ENCODE data around the gene DYSF.
A peak's percentile ranks its signal among the peaks of the same experiment; 100 is the strongest.

Gene DYSF

GRCh38 chr2:71457123-71457915 lies 4.0 kb downstream of the DYSF start:
- no peak for DNase-seq

DNA sequence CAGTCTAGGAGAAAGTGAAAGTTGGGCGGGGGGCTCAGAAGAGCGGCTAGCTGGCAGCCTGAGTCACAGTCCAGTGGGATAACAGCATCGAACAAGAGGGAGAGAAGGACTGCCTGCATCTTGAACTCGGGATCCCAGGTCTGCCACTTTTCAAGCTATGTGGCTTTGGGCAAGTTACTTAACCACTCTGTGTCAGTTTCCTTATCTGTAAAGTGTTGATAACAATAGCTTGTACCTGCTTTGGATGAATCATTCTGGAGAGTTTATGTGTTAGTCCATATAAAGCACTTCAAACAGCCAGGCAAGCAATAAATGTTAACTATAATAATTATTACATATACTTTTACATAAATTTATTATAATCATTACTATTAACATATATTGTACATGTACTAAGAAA lies 4.6 kb downstream of the DYSF start:
- DNase-seq: no peak

DNA sequence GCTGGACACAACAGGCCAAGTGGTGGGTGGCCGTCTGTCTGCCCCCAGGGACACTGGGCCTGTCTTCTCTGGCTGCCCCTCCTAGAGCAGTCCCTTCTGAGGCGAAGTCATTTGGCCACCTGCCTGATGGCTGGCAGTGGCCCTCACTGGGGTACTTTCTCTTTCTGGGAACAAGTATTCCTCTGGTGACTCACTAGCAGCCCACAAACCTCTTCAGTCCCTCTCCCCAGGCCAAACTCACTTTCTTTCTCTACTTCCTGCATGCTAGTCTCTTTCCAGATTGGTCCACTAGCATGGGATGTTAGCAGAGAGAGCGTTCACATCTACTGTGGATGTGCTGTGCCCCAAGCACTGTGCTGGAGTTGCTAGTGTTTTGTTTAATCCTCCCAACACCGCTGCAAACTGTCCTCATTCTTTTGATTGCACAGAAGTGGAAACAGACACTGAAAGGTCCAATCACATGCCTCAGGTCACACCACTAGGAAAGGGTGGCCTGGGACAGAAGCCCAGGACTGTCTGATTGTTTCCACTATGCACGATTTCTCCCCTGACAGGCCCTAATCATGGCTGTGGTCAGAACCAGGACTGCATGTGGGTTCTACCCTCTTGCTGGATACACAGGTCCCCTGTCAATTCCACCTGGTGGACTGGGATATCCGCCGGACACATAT lies 5.2 kb downstream of the DYSF start:
- DNase-seq: peak; percentile 28

DNA sequence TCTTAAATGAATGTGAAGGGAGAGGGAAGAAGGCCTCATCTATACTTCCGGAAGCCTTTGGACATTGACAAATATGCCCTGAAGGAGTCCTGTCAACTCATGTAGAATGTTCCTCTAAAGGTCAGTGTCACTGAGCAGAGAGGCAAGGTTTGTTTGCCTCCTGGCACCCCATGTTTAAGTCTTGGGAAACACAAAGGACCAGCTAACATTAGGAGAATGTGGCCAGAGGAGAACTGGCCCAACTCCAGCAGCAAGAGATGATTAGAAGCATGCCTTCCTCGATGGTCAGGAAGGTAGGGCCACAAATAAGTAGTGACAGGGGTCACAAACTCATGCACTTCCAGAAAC lies 5.7 kb downstream of the DYSF start:
- DNase-seq: no peak

- no peak for DNase-seq
Observed at GRCh38 chr2:71460056-71460455, 6.7 kb downstream of the DYSF start.

- DNase-seq: peak; percentile 57
Observed at GRCh38 chr2:71460595-71461303, 7.4 kb downstream of the DYSF start.

DNA sequence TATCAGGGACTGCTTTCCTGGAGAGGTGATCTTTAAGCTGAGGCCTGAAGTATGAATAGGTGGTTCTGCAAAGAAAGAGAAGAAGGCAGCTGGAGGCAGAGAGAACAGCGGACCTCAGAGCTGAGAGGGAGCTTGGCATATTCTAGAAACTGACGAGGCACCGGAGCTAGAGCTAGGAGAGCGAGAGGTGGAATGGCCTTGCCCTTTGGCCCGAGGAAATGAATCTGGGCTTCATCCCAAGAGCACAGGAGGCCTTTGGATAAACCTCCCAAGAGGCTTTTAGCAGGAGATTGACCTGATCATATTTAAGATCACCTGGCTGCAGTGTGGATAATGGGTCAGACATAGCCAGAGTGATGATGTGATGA lies 7.9 kb downstream of the DYSF start:
- DNase-seq: no peak

DNA sequence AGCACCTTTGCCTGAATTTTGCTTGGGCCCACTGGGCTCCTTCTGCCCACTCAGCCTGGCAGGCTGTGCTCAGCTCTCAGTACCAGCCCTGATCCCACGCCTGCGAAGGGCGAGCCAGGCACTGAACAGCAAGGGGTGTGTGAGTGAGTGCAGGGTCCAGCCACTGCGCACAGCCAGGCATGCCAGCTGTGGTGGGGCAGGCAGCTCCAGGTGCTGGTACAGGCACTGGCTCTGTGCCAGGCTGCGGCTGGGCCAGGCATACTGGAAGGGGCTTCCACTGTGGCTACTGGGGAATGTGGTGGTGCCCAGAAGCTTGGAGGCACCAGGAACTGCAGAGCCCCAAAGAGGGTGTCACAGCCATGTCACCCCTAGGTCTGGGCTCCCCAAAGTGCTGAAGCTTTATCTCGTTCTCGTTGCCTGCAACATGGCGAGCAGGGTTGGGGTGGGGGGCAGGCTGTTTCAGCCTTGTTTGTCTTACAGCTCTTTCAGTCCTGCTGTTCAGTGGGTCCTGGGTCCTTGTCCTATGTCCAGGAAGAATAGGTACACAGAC lies 8.8 kb downstream of the DYSF start:
- DNase-seq: no peak

DNA sequence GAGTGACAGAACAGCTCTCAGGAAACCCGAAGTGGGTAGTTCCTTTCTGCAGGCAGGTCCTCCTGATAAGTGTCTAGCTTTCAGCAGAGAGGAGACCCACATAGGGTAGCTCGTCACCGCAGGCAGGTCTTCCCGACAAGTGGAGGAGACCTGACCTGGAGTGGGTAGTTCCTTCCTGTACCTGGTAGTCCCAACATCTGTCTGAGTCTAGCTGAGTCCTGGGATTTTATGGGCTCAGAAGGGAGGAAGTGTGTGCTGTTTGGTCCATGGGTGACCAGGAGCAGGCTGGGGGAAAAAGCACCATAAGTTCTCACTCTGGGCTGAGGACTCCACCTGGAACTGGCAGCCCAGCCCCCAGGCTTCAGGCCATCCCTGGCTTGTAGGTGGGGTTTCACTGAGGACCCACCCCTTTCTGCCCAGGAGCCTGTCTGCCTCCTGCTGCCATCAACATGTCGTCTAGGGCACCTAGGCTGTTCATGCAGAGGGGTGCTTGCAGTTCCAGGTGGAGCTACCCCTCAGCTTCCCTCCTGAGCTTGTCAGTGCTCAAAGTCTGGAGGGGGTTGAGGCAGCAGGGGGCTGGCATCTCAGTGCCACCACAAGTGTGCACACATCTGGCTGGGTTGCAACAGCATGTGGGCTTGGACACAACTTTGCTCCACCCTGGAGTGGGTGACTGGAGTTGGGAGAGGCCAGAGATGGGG lies 9.4 kb downstream of the DYSF start:
- no peak for DNase-seq

DNA sequence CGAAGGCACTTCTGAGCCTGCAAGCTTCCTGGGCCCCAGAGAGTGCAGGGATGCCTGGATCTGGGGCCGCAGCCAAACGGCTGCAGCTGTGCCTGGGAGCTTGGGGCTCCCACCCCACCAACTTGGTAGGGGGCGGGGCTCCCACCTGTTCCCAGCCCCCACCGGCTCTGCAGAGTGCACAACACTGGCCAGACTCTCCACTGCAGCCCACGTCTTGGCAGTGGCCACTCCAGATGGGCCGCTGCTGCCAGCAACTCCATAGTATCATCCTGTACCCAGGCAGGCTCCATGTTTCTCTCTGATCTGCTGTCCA lies 9.9 kb downstream of the DYSF start:
- DNase-seq: no peak

DNA sequence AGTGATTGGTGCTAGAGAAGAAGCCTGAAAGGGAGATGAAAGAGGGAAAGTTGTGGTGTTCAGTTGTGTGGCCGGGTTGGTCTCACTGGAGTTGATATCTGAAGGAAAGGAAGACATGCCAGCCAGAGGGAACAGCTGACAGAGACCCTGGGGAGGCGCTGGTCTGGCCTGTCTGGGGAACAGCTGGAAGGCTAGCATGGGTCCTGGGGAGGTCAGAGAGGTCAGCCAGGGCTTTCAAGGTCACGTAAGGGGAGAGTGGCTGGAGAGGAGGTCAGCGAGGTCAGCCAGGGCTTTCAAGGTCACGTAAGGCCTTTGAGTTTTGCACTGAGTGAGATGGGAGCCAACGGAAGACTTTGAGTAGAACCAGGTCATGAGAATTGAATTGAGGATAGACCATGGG lies 11.0 kb downstream of the DYSF start:
- no peak for DNase-seq

- DNase-seq: no peak
Observed at GRCh38 chr2:71465356-71465755, 12.0 kb downstream of the DYSF start.

GRCh38 chr2:71465961-71466300 lies 12.6 kb downstream of the DYSF start:
- no peak for DNase-seq

- peak; percentile 20 for DNase-seq
Observed at GRCh38 chr2:71466301-71467179, 13.2 kb downstream of the DYSF start.

DNA sequence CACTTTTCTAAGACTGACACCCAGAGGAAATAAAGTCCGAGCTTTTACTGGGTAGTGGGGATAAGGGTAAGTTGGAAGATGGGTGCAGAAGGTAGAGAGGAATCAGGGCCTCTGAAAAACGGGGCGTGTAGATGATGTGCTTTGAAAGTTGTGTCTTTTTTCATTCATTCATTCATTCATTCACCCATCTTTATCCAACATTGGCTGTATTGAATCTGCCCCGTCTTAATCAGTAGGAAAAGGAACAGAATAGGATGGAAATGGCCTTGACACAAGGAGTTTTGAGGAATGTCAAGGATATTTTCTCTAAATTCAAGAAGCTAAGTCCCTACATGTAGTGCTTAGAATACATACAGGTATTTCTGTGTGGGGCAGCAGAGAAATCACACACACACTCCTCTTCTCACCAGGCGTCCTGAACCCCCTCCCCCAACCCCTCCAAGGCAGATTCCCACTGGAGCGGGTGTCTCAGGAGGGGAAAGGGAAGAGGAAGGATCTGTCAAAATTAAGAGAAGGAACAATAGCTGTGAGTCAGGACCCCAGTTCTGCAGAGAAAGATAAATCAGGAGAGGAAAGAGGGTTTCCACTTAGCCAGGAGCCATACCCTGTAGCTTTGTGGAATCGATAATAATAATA lies 13.9 kb downstream of the DYSF start:
- no peak for DNase-seq

- no peak for DNase-seq
Observed at GRCh38 chr2:71468279-71469015, 15.1 kb downstream of the DYSF start.

- no peak for DNase-seq
Observed at GRCh38 chr2:71469403-71470398, 16.3 kb downstream of the DYSF start.

- no peak for DNase-seq
Observed at GRCh38 chr2:71471276-71471675, 17.9 kb downstream of the DYSF start.

GRCh38 chr2:71472019-71472418 lies 18.7 kb downstream of the DYSF start:
- no peak for DNase-seq

All from inflammatory macrophage treated with lipopolysaccharide for 4 hours (primary cell).